Measurements from ENCODE around the gene APIP.
"Not testable (repeated sequence)": the region's sequence is repeated elsewhere in the genome, so short reads cannot be mapped to it uniquely, and the experiment has no call there.

Gene APIP

DNA sequence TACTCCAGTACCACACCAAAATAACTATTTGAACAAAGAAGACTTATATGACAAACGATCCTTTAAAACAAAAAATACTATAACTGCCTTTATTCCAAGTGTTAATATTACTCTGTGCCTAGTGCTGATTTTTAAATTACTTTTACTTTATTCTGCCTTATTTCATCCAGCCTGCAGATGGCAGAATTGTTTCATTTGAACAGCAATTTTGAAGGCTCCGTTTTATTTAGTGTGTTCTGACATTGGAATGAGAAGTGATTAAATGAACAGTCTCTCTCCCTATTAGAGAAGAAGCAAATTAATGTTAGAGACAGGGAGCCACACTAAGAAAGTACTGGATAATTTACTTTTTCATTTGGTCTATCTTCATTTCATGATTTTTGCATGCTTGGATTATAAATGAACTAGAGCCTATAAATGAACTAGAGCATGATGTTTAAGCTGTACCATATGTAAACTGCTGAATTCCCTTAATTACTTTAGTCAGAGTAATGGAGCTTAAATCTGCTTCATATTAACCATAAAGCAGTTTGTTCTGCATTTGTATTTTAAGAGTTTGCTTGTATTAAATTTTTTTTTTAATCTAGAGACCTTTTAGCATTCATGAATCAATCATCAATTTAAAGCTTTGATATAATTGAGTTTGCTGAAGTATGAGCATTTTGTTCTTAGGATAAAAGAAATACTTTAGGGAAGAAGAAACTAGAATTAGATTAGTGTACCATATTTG, 10.1 kb upstream of the APIP start:
- DNase-seq, result peak; percentile 34 to 78 (median 66)

DNA sequence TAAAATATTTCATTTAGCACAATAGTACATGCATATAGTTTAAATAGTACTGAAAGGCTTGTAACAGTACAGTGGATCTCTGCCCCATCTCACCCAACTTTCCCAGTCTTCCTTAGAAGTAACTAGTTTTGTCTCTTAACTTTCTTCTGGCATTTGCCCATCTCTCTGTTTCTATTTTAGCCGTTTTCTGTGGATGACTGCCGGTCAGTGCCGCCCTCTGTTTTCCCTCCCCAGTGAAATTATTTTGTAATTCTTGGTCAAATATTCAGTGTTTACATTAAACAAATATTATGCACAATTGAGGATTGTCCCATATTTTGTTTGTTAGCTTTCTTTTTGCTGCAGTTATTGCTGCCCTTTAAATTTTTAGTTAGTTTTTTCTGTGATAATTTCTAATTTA, 8.5 kb upstream of the APIP start:
- no peak for DNase-seq

- no peak for DNase-seq
These were observed 5.0 kb upstream of the APIP start for GRCh38 chr11:34921156-34921555.

GRCh38 chr11:34916843-34917770, 928 bp upstream of the APIP start:
- peak in 2 of 4 experiments; percentile 5 to 14 for DNase-seq

DNA sequence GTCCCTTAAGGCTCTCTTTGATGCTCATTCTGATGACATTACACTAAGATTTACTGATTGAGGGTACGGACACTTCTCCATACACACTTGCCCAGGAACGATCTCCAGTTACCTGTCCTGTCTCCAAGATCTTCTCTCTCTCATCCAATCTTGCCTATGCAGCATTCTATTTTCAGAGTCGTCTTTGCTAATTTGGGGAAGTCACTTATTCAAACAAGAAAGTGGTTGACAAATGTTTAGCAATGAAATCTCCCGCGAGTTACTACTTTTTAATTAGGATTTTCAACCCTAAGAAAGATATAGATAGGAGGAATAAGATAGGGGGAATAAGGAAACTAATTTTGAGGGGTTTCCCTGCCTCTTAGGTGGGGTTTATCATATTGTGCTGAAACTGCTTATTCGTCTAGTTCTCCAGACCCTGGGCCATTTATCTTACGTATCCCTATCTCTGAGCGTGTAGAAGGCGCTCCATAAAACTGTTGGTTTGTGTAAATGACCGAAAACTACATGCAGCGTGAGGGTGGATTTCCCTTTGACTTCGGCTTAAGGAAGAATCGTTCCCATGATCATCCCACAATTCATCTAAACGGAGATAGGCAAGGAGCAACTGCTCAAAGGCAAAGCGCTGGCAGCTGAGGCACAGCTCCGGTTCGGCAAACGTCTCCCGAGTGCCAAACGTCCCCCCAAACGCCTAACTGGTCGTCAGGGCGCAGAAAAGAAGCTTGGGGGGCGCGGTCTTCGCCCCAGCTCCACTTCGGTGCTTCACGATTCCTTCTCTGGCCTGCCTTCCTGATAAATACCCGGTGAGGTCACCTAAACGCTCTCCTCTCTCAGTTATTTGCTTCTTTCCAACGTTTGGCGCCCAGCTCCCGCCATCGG, 804 bp downstream of the APIP start:
- DNase-seq, result peak; percentile 30 to 42 (median 33)

DNA sequence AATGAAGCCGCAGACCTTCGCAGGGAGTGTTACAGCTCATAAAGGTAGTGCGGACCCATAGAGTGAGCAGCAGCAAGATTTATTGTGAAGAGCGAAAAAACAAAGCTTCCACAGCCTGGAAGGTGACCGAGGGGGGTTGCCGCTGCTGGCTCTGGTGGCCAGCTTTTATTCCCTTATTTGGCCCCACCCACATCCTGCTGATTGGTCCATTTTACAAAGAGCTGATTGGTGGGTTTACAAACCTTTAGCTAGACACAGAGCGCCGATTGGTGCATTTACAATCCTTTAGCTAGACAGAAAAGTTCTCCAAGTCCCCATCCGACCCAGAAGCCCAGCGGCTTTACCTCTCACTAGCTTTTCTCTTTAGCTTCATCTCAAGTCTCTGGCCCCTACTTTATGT, 2.6 kb downstream of the APIP start:
- DNase-seq, result not testable (repeated sequence)

DNA sequence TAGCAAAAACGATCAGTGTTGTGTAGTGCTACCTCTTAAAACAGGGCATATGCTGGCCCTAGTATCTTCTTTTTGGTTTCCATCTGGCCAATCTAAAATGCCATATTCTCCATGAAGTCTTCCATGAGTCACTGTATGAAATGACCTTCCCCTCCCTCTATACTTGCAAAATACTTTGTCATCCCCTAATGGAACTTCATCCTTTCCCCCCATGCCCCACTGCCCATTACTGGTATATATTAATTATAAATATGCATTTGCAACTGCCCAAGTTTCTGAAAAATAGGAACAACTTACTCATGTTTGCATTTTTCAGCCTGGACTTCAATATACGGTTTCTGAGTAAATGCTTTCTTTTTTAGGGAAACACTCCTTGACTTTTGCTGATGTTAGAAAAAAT, 4.5 kb downstream of the APIP start:
- peak in 2 of 4 experiments; percentile 27 to 43 for DNase-seq

DNA sequence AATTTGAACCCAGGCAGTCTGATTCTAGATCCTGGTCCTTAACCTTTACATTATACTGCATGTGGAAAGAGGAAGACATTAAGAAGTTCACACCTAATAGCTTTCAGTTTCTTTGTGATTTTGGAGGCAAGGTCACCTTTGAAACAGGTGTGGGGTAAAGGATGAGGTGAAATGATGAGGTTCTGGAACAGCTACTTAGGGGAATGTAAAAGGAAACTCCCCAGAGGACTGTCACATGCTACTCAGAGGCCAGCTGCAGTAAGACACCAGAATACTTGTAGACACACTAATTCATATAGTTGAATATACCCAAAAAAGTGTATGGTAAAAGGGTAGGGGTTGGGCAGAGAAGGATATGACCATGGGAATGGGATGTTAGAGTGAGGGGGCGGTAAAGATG, 5.4 kb downstream of the APIP start:
- no peak for DNase-seq

GRCh38 chr11:34909955-34910354, 6.2 kb downstream of the APIP start:
- DNase-seq, result peak; percentile 10 to 48 (median 36)

DNA sequence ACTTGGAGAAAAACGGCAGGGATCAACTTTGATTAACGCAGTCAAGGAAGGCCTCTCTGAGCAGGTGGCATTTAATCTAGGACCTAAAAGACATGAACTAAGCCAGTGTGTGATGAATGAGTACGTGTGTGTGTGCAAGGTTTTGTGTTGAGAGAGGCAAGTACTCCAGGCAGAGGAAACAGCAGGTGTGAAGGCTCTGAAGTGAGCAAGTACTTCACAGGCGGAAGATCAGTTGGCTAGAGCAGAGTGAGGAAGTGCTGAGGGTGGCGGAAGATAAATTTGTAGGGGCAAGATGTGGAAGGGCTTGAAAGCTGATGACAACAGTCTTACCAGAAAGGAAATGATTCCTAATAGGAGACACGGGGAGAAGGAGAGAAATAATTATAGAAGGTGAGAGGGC, 6.8 kb downstream of the APIP start:
- peak in 1 of 4 experiments; percentile 12 for DNase-seq

- no peak for DNase-seq
These were observed 8.1 kb downstream of the APIP start for GRCh38 chr11:34907934-34908593.

DNA sequence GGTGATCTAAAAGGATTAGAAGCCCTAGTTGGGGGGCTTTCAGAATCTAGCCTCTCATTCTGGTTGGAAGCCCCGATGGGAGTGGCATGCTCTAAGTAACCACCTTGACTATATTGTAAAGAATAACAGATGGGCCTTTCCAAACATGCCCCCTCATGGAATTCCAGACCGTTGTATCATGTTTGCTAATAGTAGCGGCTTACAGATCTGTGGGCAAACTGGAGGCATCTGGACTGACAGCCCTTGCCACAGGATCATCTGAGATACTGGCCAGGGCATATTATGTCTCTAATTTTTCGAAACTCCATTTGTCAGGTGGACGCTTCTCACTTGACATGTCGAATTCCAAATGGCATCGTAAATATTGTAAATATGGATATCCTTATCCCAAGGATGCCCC, 10.5 kb downstream of the APIP start:
- no peak for DNase-seq

GRCh38 chr11:34904421-34904955, 11.7 kb downstream of the APIP start:
- DNase-seq, result peak in 1 of 4 experiments; percentile 20

DNA sequence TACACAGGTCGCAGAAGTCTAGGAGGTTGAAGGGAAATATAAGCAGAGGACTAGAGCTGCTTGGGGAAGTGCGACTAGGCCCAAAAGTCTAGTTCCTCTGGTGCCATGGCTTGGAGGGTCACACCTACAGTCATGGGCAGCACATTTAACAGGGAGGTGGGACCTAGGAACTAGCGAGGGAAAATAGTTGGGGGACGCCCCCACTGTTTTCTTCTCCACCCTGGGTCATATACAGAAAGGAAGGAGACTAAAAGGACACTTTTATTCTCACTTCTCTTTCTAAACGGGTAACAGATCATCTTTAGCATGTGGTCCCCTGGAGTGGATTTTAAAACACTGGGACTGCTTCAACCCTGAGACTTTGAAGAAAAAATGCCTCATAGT, 16.6 kb downstream of the APIP start:
- DNase-seq, result peak in 1 of 4 experiments; percentile 15

- DNase-seq, result no peak
These were observed 17.7 kb downstream of the APIP start for GRCh38 chr11:34898474-34898873.

- no peak for DNase-seq
These were observed 18.9 kb downstream of the APIP start for GRCh38 chr11:34897171-34897870.

DNA sequence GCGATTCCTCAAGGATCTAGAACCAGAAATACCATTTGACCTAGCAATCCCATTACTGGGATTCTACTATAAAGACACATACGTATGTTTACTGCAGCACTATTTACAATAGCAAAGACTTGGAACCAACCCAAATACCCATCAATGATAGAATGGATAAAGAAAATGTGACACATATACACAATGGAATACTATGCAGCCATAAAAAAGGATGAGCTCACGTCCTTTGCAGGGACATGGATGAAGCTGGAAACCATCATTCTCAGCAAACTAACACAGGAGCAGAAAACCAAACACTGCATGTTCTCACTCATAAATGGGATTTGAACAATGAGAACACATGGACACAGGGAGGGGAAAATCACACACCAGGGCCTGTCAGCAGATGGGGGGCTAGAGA, 20.0 kb downstream of the APIP start:
- not testable (repeated sequence) for DNase-seq

DNA sequence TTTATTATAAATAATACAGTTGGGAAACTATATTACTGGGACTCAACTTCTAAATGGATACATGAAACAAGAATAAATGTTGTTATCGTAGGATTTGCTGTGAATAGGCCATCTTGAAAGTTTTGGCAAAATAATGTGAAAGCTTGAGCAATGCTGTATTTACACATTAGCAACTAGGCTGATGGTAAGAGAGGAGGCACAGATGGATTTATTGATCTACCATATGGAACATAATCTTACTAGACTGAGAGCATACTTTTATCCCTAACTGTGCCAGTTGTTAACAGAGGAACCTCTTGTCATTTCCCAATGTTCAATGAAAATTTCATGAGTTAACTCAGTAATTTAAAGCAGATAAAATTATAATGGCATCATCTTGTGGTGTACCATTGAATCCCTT, 22.8 kb downstream of the APIP start:
- no peak for DNase-seq

DNA sequence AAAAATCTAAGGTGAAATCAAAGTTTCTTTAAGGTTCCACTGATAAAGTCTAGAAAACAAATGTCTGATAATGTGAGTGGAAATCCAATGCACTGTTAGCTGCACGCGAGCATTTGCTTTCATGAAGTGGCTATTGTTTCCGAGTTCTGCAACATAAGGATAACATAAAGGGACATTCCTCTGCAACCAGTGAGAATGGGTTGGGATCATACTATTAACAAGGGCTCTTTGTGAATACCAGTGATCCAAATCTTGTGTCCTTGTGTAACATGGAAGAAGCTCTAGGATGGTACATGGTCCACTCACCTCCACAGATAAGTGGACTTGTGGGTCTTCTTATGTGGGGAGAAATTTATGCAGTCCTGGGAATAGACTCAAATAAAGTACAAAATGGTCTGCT, 24.6 kb downstream of the APIP start:
- no peak for DNase-seq

DNA sequence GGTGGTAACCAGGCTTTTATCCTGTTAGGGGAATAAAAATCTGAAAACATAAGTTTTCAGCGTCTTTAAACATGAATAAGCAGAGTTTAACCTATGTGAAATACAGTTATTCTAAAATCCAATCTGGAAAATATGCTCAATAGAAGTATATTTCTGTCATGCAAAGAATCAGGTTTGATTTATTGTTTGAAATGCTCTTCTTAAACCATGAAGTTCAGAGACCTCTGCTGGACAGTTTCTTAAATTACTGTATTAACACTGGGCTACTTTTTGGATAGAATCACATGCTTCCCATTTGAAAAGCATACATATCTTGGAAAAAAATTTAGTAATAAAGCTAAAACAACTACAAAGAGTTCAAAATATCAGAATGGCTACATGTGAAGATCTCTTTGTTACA, 25.4 kb downstream of the APIP start:
- peak in 3 of 4 experiments; percentile 32 to 78 (median 72) for DNase-seq

DNA sequence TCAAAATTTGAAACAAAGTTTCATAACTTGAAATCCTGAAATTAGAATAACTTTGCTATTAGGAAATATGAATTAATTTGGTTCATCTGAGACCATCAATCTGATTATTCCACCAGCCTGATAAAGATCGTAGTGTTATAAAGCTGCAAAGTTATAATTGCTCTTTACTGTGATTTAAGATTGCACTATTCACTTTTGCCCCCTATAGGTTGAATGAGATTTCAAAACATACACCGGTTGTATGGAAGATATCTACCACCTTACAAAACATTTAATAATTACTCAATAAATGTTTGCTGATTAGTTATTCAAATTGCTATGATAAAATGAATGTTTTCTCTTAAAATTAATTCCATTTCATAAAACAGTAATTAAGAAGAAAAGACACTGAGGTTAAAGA, 26.1 kb downstream of the APIP start:
- peak in 2 of 4 experiments; percentile 11 to 24 for DNase-seq
